EL (cell line): ENCODE data around the gene GNAI3.

Experiments
- DNase-seq: peaks from one replicate; pipeline ENCODE4 v3.0.0-alpha.2; 2016

GNAI3 gene

GRCh38 chr1:109548321-109549267, at the start of gene GNAI3:
GNAI3 (plus strand) TSS chr1:109548615; CDS start chr1:109548721, 106 bp downstream.
- DNase-seq, result peak; percentile 96

GRCh38 chr1:109499081-109499480, 49.3 kb upstream of the GNAI3 start:
- DNase-seq, result no peak

GRCh38 chr1:109499661-109500536, 48.5 kb upstream of the GNAI3 start:
- DNase-seq, result peak; percentile 70

GRCh38 chr1:109500941-109501381, 47.5 kb upstream of the GNAI3 start:
- DNase-seq, result peak; percentile 63

GRCh38 chr1:109501644-109502363, 46.6 kb upstream of the GNAI3 start:
- no peak for DNase-seq

- DNase-seq, result no peak
Observed at GRCh38 chr1:109502364-109502851, 46.0 kb upstream of the GNAI3 start.

GRCh38 chr1:109503935-109504334, 44.5 kb upstream of the GNAI3 start:
- no peak for DNase-seq

- DNase-seq, result no peak
Observed at GRCh38 chr1:109504974-109505373, 43.4 kb upstream of the GNAI3 start.

GRCh38 chr1:109508001-109508872, 40.2 kb upstream of the GNAI3 start:
- no peak for DNase-seq

- DNase-seq, result no peak
Observed at GRCh38 chr1:109508873-109509175, 39.6 kb upstream of the GNAI3 start.

GRCh38 chr1:109509176-109510134, 39.0 kb upstream of the GNAI3 start, which contains the start of gene AMIGO1:
AMIGO1 (minus strand) TSS chr1:109509727; CDS start chr1:109508912, 815 bp downstream.
- peak; percentile 72 for DNase-seq

GRCh38 chr1:109513110-109513710, 35.2 kb upstream of the GNAI3 start:
- no peak for DNase-seq

- no peak for DNase-seq
Observed at GRCh38 chr1:109514846-109515245, 33.6 kb upstream of the GNAI3 start.

- DNase-seq, result peak; percentile 92
Observed at GRCh38 chr1:109516872-109517271, 31.5 kb upstream of the GNAI3 start.

- peak; percentile 62 for DNase-seq
Observed at GRCh38 chr1:109517337-109517736, 31.1 kb upstream of the GNAI3 start.

GRCh38 chr1:109521002-109521951, 27.1 kb upstream of the GNAI3 start:
- DNase-seq, result no peak

- DNase-seq, result no peak
Observed at GRCh38 chr1:109522026-109522425, 26.4 kb upstream of the GNAI3 start.

- no peak for DNase-seq
Observed at GRCh38 chr1:109523706-109524105, 24.7 kb upstream of the GNAI3 start.
